ENCODE results near the gene TBCEL. TPM values are rescaled to one million over a fixed set of nuclear protein-coding genes. Genes with fewer than 3 reads are reported as not detected.

TBCEL gene
- total RNA-seq, 1 experiment from 2014 or later: 23.2 TPM

GRCh38 chr11:121122328-121122727 is 98.4 kb downstream of the TBCEL start:
- Histone ChIP-seq H3K4me1 (ENCODE audit: control insufficient read depth, insufficient read depth, low read length) (no peaks in the 10 kb centered on the region), H3K27ac (ENCODE audit: low read length) (no peak overlapping the region), H3K27me3 (ENCODE audit: control insufficient read depth, insufficient read depth, low read length) (peaks cover 28% of the 10 kb centered on the region), H3K4me3 (ENCODE audit: low read depth in 2 of 2, low read length in 2 of 2) (no peak overlapping the region), H3K36me3 (ENCODE audit: control insufficient read depth, insufficient read depth, low read length) (no peaks in the 10 kb centered on the region), H3K9me3 (ENCODE audit: control insufficient read depth, insufficient read depth, low read depth, low read length) (peaks cover 8% of the 10 kb centered on the region; the same call in 1 of the 2 replicates)
- no peak for TF ChIP-seq CTCF (IDR thresholded peaks at IDR 0.05)
- TF ChIP-seq REST (IDR thresholded peaks at IDR 0.05; ENCODE audit: insufficient read depth in 1 of 2, low read depth in 2 of 2, low read length in 1 of 2): no peak
- no peak for TF ChIP-seq SIN3A (IDR thresholded peaks at IDR 0.05; ENCODE audit: borderline replicate concordance, insufficient read depth, low read depth, low read length)
- no peak for TF ChIP-seq TCF7L2 (IDR thresholded peaks at IDR 0.05; ENCODE audit: low read depth, low read length)
- no peak for TF ChIP-seq POLR2AphosphoS5 (IDR thresholded peaks at IDR 0.05; ENCODE audit: low read depth, low read length)
- BruUV-seq (replicated peaks): no TSS peak
- ChIA-PET POLR2A (interaction anchor here (0.7 kb wide), 1 partner anchor 11 kb away, joined by 5 read pairs; no protein-coding TSS in a partner anchor), CTCF (no interaction called here)
- intact Hi-C loops (cut with micrococcal nuclease; ENCODE audit: unreplicated experiment): no loop called here
- no peak for ATAC-seq
- no peak for DNase-seq (ENCODE audit: low read depth, low spot score)
- in situ Hi-C loops (cut with HindIII; ENCODE audit: low pct_unique_long_range_greater_than_20kb, low sequenced_read_pairs): no loop called here

GRCh38 chr11:121123496-121124069 is 99.7 kb downstream of the TBCEL start:
- DNase-seq (ENCODE audit: low read depth, low spot score) (no peak), ATAC-seq (no peak)
- intact Hi-C loops (cut with micrococcal nuclease; ENCODE audit: unreplicated experiment) (no loop called here), in situ Hi-C loops (cut with HindIII; ENCODE audit: low pct_unique_long_range_greater_than_20kb, low sequenced_read_pairs) (no loop called here)
- Histone ChIP-seq H3K9me3 (ENCODE audit: control insufficient read depth, insufficient read depth, low read depth, low read length) (peaks cover 8% of the 10 kb centered on the region; the same call in 1 of the 2 replicates), H3K4me1 (ENCODE audit: control insufficient read depth, insufficient read depth, low read length) (no peaks in the 10 kb centered on the region), H3K4me3 (ENCODE audit: low read depth in 2 of 2, low read length in 2 of 2) (no peak overlapping the region), H3K27me3 (ENCODE audit: control insufficient read depth, insufficient read depth, low read length) (peaks cover 22% of the 10 kb centered on the region), H3K36me3 (ENCODE audit: control insufficient read depth, insufficient read depth, low read length) (no peaks in the 10 kb centered on the region), H3K27ac (ENCODE audit: low read length) (no peak overlapping the region)
- no TSS peak for BruUV-seq (replicated peaks)
- POLR2A ChIA-PET: no interaction called here
- no peak for TF ChIP-seq REST (IDR thresholded peaks at IDR 0.05; ENCODE audit: insufficient read depth in 1 of 2, low read depth in 2 of 2, low read length in 1 of 2)
- TF ChIP-seq POLR2AphosphoS5 (IDR thresholded peaks at IDR 0.05; ENCODE audit: low read depth, low read length): no peak
- no peak for TF ChIP-seq CTCF (IDR thresholded peaks at IDR 0.05)
- no peak for TF ChIP-seq SIN3A (IDR thresholded peaks at IDR 0.05; ENCODE audit: borderline replicate concordance, insufficient read depth, low read depth, low read length)
- CTCF ChIA-PET: no interaction called here

Measured in Panc1 (cell line).